ENCODE data around the gene ITGB6. TPM values are rescaled to one million over a fixed set of nuclear protein-coding genes. Genes with fewer than 3 reads are reported as not detected.

Gene ITGB6
- total and polyA plus RNA-seq, 2 donors (not counting 3 experiments of a cell fraction or from before 2014, with no cell fraction given) = 0.03 TPM; not detected in 1

DNA sequence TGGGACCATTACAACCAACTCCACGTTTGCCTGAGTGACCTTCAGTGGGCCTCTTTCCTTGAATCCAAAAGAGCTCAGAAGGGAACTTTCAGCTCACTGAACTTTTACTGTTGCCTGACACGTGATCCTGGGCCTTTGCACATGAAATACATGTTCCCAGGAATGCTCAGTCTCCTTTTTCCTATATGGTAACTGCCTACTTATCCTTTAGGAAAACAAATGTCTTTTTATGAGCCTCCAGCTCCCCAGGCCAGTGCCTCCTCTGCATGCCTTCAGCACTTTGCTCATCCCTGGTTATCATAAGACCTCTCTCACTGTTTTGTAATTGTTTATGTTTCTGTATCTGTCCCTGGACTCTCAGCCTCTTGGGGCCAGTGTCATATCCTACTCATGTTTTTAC, 142.7 kb downstream of the ITGB6 start:
- dilution Hi-C loops (cut with MboI; ENCODE audit: extremely low pct_ligation_motif_present, low sequenced_read_pairs) (no loop called here), intact Hi-C loops (cut with micrococcal nuclease) (no loop called here)
- Histone ChIP-seq H4K20me1 (replicated peaks; ENCODE audit: control insufficient read depth, extremely low read depth, insufficient read depth, low read length) (no peaks in the 10 kb centered on the region), H2AFZ (ENCODE audit: low read depth, low read length) (no peak overlapping the region), H3K4me1 (ENCODE audit: control insufficient read depth, extremely low read depth, insufficient read depth, low read length) (peaks cover 16% of the 10 kb centered on the region), H3K4me3 (replicated peaks in 1 of 3; ENCODE audit: insufficient read depth in 1 of 3, low read depth in 1 of 3, low read length in 3 of 3) (no peak overlapping the region), H3K27me3 (ENCODE audit: control insufficient read depth in 2 of 2, insufficient read depth in 2 of 2, low read length in 2 of 2) (no peaks in the 10 kb centered on the region), H3K9me3 (replicated peaks; ENCODE audit: control insufficient read depth, insufficient read depth, low read length) (no peaks in the 10 kb centered on the region), H3K27ac (ENCODE audit: insufficient read depth, low read depth, low read length) (no peak overlapping the region), H3K4me2 (ENCODE audit: insufficient read depth, low read length) (no peak overlapping the region), H3K9ac (replicated peaks; ENCODE audit: extremely low read depth, insufficient read depth, low read length) (no peak overlapping the region), H3K9me1 (replicated peaks; ENCODE audit: control insufficient read depth, extremely low read depth, insufficient read depth, low read length) (no peaks in the 10 kb centered on the region), H3K79me2 (ENCODE audit: control insufficient read depth, insufficient read depth, low read length) (peaks cover 46% of the 10 kb centered on the region), H3K36me3 (ENCODE audit: control insufficient read depth in 2 of 2, extremely low read depth in 1 of 2, insufficient read depth in 2 of 2, low read length in 2 of 2) (no peaks in the 10 kb centered on the region)
- POLR2A ChIA-PET = no interaction called here
- BruUV-seq (replicated peaks) = no TSS peak
- no peak for TF ChIP-seq GATA2 (IDR thresholded peaks at IDR 0.05; ENCODE audit: insufficient read depth, insufficient read length, low read depth, low read length)
- TF ChIP-seq POLR2A (IDR thresholded peaks at IDR 0.05; ENCODE audit: low read depth, low read length) = no peak
- no peak for TF ChIP-seq EZH2 (IDR thresholded peaks at IDR 0.05; ENCODE audit: borderline replicate concordance, low read depth, low read length, severe bottlenecking)
- no peak for TF ChIP-seq MAX (IDR thresholded peaks at IDR 0.05; ENCODE audit: insufficient read depth, insufficient read length)
- no peak for TF ChIP-seq POLR2AphosphoS5 (IDR thresholded peaks at IDR 0.05; ENCODE audit: insufficient read depth, low read depth, low read length)
- no peak for TF ChIP-seq JUN (IDR thresholded peaks at IDR 0.05; ENCODE audit: borderline replicate concordance, insufficient read depth, insufficient read length, low read depth)
- TF ChIP-seq FOS (IDR thresholded peaks at IDR 0.05; ENCODE audit: borderline replicate concordance, insufficient read depth, low read length) = no peak
- TF ChIP-seq MYC (IDR thresholded peaks at IDR 0.05; ENCODE audit: low read depth, low read length) = no peak
- no peak for TF ChIP-seq CTCF (IDR thresholded peaks at IDR 0.05; ENCODE audit: extremely low read depth in 1 of 2, insufficient read depth in 1 of 2, low read depth in 1 of 2, low read length in 2 of 2)
- FAIRE-seq (no peak), DNase-seq (ENCODE audit: low read depth, low spot score) (no peak)
- CTCF ChIA-PET = no interaction called here
